Stimulated activated CD8-positive, alpha-beta memory T cell treated with anti-CD3 and anti-CD28 coated beads, Interleukin-2, amount 100 ng/mL, for 1 hour (primary cell): ENCODE results near the gene WDR5.

Experiments
- DNase-seq, 2 donors: peaks; one replicate each; pipeline ENCODE4 v3.0.0-alpha.2; 2020; ENCODE audit warnings: low read depth in 2 of 2

WDR5 gene

DNA sequence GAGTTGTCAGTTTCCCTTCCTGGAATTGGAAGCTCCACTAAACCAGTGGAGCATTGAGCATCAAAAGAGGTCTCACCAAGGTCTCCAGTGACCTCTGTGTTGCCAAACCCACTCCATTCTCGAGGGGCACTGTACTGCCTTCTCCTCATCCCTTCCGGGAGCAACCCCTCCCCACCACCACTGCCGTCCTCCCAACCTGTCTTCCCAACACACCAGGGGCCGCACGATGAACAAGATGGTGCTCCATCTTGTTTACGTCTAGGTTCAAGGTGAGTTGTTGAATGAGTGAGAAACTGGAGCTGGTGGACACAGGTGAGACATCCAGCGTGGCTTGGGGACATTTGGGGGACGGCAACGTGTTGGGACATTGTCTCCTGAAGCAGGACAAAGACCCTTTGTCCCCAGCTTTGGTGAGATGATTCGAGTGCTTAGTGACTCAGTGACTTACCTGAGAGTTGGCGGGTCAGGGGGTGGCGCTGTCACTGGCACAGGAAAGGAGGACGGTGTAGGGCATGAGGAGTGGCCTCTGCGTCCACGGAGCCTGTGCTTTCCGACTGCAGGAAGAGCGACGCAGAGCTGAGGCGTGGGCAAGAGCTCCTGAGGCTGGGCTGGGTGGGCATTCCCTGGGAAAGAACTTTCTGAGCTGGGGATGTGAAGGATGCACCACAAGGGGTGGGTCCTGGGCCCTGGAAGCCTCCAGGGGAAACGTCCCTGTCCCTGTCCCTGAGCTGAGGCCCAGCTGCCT lies 73.3 kb downstream of the WDR5 start:
- DNase-seq, result no peak
